HL-60 (cell line): ENCODE results near the gene CPN2.

ENCODE experiments used
- DNase-seq, 2 experiments: peaks; one replicate each; pipeline ENCODE4 v3.0.0-alpha.2; 2010 to 2020; ENCODE audit warnings: low read depth in 1 of 2, low spot score in 1 of 2
- H3K27ac ChIP-seq: fragments of 250-450 bp; sonication (Bioruptor Pico); replicated peaks from 2 replicates; pipeline ENCODE4 v1.5.1; 2020; ENCODE audit warnings: mild to moderate bottlenecking, moderate library complexity
- H3K27me3 ChIP-seq: fragments of 250-450 bp; sonication (Bioruptor Pico); 2 replicates; pipeline ENCODE4 v1.5.1; 2021; ENCODE audit warnings: mild to moderate bottlenecking, moderate library complexity; ENCODE audit not compliant: insufficient read depth, poor library complexity, severe bottlenecking
- H3K4me3 ChIP-seq: replicated peaks from 2 replicates; pipeline ENCODE4 v1.5.1; 2011; ENCODE audit warnings: mild to moderate bottlenecking, control low read depth, low read length; ENCODE audit not compliant: insufficient read depth
- GABPA ChIP-seq: IDR thresholded peaks from 2 replicates; pipeline ENCODE4 v1.6.1; 2012; ENCODE audit warnings: low read depth
- POLR2AphosphoS5 ChIP-seq: IDR thresholded peaks from 2 replicates; pipeline ENCODE4 v1.6.1; 2012; ENCODE audit warnings: low read depth
- SPI1 ChIP-seq: IDR thresholded peaks from 2 replicates; pipeline ENCODE4 v1.6.1; 2012; ENCODE audit warnings: low read depth, mild to moderate bottlenecking, borderline replicate concordance
- TF ChIP-seq, protein P1 (sequence below): IDR thresholded peaks from one replicate; pipeline ENCODE4 v1.5.1; 2011; ENCODE audit warnings: low read length, control low read depth, inconsistent platforms; ENCODE audit not compliant: insufficient read depth
- TF ChIP-seq, protein P2 (sequence below): IDR thresholded peaks from 2 replicates; pipeline ENCODE4 v1.6.1; 2012; ENCODE audit warnings: low read depth; ENCODE audit not compliant: insufficient replicate concordance

Gene CPN2

DNA sequence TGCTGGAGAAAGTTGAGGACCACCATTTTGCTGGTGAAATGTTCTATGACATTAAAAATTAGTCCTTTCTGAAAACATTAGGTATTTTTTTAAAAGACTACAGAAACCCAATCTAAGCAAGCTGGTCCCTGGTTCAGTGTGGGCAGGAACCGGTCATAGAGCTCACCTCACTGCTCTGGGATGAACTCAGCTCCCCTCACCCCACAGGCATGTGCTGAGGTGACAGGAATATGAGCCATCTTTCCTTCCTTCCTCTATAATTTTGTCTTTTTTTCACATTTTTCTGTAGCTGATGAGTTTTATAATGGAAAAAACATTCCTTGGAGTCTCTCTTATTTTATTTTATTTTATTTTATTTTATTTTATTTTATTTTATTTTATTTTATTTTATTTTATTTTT lies 26.6 kb upstream of the CPN2 start:
- no peak for DNase-seq
- no peak for TF ChIP-seq GABPA
- TF ChIP-seq, protein P1, sequence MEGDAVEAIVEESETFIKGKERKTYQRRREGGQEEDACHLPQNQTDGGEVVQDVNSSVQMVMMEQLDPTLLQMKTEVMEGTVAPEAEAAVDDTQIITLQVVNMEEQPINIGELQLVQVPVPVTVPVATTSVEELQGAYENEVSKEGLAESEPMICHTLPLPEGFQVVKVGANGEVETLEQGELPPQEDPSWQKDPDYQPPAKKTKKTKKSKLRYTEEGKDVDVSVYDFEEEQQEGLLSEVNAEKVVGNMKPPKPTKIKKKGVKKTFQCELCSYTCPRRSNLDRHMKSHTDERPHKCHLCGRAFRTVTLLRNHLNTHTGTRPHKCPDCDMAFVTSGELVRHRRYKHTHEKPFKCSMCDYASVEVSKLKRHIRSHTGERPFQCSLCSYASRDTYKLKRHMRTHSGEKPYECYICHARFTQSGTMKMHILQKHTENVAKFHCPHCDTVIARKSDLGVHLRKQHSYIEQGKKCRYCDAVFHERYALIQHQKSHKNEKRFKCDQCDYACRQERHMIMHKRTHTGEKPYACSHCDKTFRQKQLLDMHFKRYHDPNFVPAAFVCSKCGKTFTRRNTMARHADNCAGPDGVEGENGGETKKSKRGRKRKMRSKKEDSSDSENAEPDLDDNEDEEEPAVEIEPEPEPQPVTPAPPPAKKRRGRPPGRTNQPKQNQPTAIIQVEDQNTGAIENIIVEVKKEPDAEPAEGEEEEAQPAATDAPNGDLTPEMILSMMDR: no peak
- no peak for TF ChIP-seq SPI1
- TF ChIP-seq, protein P2, sequence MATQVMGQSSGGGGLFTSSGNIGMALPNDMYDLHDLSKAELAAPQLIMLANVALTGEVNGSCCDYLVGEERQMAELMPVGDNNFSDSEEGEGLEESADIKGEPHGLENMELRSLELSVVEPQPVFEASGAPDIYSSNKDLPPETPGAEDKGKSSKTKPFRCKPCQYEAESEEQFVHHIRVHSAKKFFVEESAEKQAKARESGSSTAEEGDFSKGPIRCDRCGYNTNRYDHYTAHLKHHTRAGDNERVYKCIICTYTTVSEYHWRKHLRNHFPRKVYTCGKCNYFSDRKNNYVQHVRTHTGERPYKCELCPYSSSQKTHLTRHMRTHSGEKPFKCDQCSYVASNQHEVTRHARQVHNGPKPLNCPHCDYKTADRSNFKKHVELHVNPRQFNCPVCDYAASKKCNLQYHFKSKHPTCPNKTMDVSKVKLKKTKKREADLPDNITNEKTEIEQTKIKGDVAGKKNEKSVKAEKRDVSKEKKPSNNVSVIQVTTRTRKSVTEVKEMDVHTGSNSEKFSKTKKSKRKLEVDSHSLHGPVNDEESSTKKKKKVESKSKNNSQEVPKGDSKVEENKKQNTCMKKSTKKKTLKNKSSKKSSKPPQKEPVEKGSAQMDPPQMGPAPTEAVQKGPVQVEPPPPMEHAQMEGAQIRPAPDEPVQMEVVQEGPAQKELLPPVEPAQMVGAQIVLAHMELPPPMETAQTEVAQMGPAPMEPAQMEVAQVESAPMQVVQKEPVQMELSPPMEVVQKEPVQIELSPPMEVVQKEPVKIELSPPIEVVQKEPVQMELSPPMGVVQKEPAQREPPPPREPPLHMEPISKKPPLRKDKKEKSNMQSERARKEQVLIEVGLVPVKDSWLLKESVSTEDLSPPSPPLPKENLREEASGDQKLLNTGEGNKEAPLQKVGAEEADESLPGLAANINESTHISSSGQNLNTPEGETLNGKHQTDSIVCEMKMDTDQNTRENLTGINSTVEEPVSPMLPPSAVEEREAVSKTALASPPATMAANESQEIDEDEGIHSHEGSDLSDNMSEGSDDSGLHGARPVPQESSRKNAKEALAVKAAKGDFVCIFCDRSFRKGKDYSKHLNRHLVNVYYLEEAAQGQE: no peak
- no peak for TF ChIP-seq POLR2AphosphoS5
- Histone ChIP-seq H3K4me3 (no peak overlapping the region), H3K27me3 (peaks cover 17% of the 10 kb centered on the region), H3K27ac (no peak overlapping the region)

DNA sequence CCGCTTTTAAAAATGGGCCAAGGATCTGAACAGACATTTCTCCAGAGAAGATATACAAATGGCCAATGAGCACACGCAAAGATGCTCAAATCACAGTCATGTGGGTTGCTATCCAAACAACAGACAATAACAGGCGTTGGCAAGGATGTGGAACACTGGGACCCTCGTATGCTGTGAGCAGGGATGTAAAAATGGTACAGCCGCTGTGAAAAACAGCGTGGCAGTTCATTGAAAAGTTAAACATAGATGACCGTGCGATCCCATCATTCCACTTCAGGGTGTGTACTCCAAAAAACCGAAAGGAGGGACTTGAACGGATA lies 25.1 kb upstream of the CPN2 start:
- Histone ChIP-seq H3K27ac (no peak overlapping the region), H3K27me3 (peaks cover 17% of the 10 kb centered on the region), H3K4me3 (no peak overlapping the region)
- no peak for DNase-seq
- TF ChIP-seq GABPA: no peak
- TF ChIP-seq, protein P1: no peak
- TF ChIP-seq POLR2AphosphoS5: no peak
- TF ChIP-seq, protein P2: no peak
- no peak for TF ChIP-seq SPI1

DNA sequence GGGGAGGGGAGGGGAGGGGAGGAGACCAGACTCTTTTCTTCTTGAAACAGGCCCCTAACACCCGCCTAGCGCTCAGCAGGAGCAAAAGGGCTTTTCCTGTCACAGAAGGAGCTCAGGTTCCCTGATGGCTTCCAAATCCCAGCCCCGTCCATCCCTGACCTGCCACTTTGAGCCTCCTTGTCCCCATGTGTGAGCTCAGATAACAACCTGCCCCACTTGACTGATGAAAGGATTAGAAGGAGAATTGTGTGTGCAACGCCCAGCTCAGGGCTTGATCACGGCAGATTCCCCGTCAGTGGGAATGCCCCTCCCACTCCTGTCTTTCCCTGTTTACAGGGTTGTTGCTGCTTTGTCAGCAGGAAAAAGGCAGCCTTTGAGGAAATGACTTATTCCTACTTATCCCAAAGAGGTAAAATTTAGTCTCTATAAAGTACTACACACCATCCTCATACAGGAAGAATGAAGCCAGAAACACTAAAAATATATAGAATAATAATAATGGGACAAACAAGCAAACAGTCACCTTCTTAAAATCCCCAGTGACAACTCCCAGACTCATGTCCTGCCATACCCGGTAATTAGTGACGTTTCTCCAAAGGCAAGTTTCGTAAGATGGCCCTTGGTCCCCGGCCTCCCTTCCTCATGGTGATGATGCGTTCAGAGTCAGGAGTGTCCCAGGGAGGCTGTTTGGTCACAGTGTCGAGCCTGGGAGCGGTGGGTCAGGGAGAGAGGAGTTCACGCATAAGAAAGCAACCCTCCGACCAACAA lies 24.5 kb upstream of the CPN2 start:
- Histone ChIP-seq H3K27ac (no peak overlapping the region), H3K4me3 (no peak overlapping the region), H3K27me3 (peaks cover 19% of the 10 kb centered on the region)
- DNase-seq: no peak
- no peak for TF ChIP-seq POLR2AphosphoS5
- TF ChIP-seq, protein P2: no peak
